ENCODE results near the gene OR6N1.

- TF ChIP-seq, protein P1, sequence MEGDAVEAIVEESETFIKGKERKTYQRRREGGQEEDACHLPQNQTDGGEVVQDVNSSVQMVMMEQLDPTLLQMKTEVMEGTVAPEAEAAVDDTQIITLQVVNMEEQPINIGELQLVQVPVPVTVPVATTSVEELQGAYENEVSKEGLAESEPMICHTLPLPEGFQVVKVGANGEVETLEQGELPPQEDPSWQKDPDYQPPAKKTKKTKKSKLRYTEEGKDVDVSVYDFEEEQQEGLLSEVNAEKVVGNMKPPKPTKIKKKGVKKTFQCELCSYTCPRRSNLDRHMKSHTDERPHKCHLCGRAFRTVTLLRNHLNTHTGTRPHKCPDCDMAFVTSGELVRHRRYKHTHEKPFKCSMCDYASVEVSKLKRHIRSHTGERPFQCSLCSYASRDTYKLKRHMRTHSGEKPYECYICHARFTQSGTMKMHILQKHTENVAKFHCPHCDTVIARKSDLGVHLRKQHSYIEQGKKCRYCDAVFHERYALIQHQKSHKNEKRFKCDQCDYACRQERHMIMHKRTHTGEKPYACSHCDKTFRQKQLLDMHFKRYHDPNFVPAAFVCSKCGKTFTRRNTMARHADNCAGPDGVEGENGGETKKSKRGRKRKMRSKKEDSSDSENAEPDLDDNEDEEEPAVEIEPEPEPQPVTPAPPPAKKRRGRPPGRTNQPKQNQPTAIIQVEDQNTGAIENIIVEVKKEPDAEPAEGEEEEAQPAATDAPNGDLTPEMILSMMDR (IDR thresholded peaks at IDR 0.05; ENCODE audit: low read depth, low read length), result no peak
- TF ChIP-seq POLR2A (IDR thresholded peaks at IDR 0.05; ENCODE audit: extremely low read depth, insufficient read length) (no peak), MAX (IDR thresholded peaks at IDR 0.05; ENCODE audit: low read depth, low read length) (no peak)
These were observed 49.7 kb upstream of the OR6N1 start for GRCh38 chr1:158821723-158822122.

Measured in NB4 (cell line).